KMS-11 (cell line): ENCODE results near the gene VPS37B.
"Not testable (repeated sequence)": the region's sequence is repeated elsewhere in the genome, so short reads cannot be mapped to it uniquely, and the experiment has no call there.

ENCODE experiments used
- H2AFZ ChIP-seq: fragments of 200-600 bp; sonication (generic); 2 replicates; pipeline ENCODE4 v1.6.1; 2016; ENCODE audit warnings: antibody characterized with exemption, mixed run types, low read depth
- H3K27ac ChIP-seq: fragments of 200-600 bp; sonication (generic); 2 replicates; pipeline ENCODE4 v1.6.1; 2016; ENCODE audit warnings: mild to moderate bottlenecking, mixed run types
- H3K27me3 ChIP-seq: fragments of 200-600 bp; sonication (generic); 2 replicates; pipeline ENCODE4 v1.6.1; 2017; ENCODE audit warnings: mild to moderate bottlenecking, low read depth, mixed run types, moderate library complexity; ENCODE audit not compliant: insufficient read depth
- H3K36me3 ChIP-seq: fragments of 200-600 bp; sonication (generic); 2 replicates; pipeline ENCODE4 v1.6.1; 2017; ENCODE audit warnings: mild to moderate bottlenecking, mixed run types; ENCODE audit not compliant: insufficient read depth
- H3K4me1 ChIP-seq: fragments of 200-600 bp; sonication (generic); 2 replicates; pipeline ENCODE4 v1.6.1; 2016; ENCODE audit warnings: mild to moderate bottlenecking, low read depth, mixed run types; ENCODE audit not compliant: poor library complexity, severe bottlenecking
- H3K4me2 ChIP-seq: fragments of 200-600 bp; sonication (generic); 2 replicates; pipeline ENCODE4 v1.7.0; 2016; ENCODE audit warnings: mild to moderate bottlenecking, mixed run types
- H3K4me3 ChIP-seq: fragments of 200-600 bp; sonication (generic); IDR thresholded peaks from 2 replicates; pipeline ENCODE4 v1.6.1; 2017; ENCODE audit warnings: low read depth, low read length, mixed read lengths; ENCODE audit not compliant: insufficient read depth
- H3K79me2 ChIP-seq: fragments of 200-600 bp; sonication (generic); 2 replicates; pipeline ENCODE4 v1.6.1; 2016; ENCODE audit warnings: low read depth, mixed run types; ENCODE audit not compliant: insufficient read depth
- H3K9ac ChIP-seq: fragments of 200-600 bp; sonication (generic); 2 replicates; pipeline ENCODE4 v1.6.1; 2016; ENCODE audit warnings: mild to moderate bottlenecking, mixed run types
- H4K20me1 ChIP-seq: fragments of 200-600 bp; sonication (generic); 2 replicates; pipeline ENCODE4 v1.6.1; 2016; ENCODE audit warnings: mild to moderate bottlenecking, mixed run types; ENCODE audit not compliant: insufficient read depth
- TF ChIP-seq, protein P1 (sequence below): fragments of 200-600 bp; sonication (generic); conservative IDR thresholded peaks from 2 replicates; pipeline ENCODE4 v1.6.1; 2017; ENCODE audit warnings: low read depth, mild to moderate bottlenecking, antibody characterized with exemption, low read length, moderate library complexity, mixed read lengths

The VPS37B gene, protein sequence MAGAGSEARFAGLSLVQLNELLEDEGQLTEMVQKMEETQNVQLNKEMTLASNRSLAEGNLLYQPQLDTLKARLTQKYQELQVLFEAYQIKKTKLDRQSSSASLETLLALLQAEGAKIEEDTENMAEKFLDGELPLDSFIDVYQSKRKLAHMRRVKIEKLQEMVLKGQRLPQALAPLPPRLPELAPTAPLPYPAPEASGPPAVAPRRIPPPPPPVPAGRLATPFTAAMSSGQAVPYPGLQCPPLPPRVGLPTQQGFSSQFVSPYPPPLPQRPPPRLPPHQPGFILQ

DNA sequence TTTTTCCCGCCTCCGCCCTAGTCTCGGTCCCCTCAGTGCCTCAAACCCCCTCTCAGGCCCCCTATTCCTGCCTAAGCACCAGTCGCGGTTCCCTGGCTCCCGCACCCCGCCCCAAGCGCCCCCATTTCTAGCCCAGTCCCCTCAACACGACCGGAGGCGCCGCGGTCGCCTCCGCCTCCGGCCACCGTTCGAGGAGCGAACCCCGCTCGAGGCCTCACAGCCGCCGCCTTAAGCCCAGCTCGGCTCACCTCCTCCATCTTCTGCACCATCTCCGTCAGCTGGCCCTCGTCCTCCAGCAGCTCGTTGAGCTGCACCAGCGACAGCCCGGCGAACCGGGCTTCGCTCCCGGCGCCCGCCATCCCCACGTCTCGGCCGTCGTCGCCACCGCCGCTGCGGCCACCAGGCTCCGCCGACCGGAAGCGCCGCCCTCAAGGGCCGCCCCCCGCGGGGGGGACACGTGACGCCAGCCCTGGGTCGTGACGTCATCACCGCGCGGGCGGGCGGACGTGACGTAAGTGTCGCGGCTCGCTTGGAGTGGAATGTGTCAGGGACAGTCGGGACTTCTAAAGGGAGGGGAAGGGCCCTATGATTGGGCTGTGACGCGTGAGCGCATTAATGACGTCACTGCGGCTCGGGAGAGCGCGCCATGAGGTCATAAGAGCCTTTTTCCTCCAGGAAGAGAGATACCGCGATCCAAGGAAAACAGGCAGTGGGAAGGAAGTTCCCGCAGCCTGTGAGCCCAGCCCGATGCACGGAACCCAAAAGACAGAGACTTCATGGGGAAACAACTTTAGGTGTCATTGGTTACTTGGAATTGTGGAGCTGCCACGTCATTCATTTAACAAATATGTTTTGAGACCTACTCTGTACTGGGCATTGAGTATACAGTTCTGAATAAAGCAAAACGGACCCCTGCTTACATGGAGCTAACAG lies at the start of gene VPS37B:
TSS of gene VPS37B (minus strand) at position 421 of the 933 bp plus-strand sequence. CDS start at position 359, 62 bp downstream.
- no peaks in the 10 kb centered on the region for H4K20me1 ChIP-seq
- H3K4me2 ChIP-seq: peak within 1 kb of the TSS; percentile 60
- H3K27me3 ChIP-seq: no peaks in the 10 kb centered on the region
- H3K4me1 ChIP-seq: peaks cover 78% of the 10 kb centered on the region
- H3K27ac ChIP-seq: peak within 1 kb of the TSS; percentile 89
- no peak within 1 kb of the TSS for H3K4me3 ChIP-seq
- H2AFZ ChIP-seq: no peak within 1 kb of the TSS
- H3K9ac ChIP-seq: peak within 1 kb of the TSS; percentile 94
- TF ChIP-seq, protein P1, sequence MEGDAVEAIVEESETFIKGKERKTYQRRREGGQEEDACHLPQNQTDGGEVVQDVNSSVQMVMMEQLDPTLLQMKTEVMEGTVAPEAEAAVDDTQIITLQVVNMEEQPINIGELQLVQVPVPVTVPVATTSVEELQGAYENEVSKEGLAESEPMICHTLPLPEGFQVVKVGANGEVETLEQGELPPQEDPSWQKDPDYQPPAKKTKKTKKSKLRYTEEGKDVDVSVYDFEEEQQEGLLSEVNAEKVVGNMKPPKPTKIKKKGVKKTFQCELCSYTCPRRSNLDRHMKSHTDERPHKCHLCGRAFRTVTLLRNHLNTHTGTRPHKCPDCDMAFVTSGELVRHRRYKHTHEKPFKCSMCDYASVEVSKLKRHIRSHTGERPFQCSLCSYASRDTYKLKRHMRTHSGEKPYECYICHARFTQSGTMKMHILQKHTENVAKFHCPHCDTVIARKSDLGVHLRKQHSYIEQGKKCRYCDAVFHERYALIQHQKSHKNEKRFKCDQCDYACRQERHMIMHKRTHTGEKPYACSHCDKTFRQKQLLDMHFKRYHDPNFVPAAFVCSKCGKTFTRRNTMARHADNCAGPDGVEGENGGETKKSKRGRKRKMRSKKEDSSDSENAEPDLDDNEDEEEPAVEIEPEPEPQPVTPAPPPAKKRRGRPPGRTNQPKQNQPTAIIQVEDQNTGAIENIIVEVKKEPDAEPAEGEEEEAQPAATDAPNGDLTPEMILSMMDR: no peak
- H3K36me3 ChIP-seq: no peaks in the 10 kb centered on the region
- peaks cover 55% of the 10 kb centered on the region for H3K79me2 ChIP-seq

DNA sequence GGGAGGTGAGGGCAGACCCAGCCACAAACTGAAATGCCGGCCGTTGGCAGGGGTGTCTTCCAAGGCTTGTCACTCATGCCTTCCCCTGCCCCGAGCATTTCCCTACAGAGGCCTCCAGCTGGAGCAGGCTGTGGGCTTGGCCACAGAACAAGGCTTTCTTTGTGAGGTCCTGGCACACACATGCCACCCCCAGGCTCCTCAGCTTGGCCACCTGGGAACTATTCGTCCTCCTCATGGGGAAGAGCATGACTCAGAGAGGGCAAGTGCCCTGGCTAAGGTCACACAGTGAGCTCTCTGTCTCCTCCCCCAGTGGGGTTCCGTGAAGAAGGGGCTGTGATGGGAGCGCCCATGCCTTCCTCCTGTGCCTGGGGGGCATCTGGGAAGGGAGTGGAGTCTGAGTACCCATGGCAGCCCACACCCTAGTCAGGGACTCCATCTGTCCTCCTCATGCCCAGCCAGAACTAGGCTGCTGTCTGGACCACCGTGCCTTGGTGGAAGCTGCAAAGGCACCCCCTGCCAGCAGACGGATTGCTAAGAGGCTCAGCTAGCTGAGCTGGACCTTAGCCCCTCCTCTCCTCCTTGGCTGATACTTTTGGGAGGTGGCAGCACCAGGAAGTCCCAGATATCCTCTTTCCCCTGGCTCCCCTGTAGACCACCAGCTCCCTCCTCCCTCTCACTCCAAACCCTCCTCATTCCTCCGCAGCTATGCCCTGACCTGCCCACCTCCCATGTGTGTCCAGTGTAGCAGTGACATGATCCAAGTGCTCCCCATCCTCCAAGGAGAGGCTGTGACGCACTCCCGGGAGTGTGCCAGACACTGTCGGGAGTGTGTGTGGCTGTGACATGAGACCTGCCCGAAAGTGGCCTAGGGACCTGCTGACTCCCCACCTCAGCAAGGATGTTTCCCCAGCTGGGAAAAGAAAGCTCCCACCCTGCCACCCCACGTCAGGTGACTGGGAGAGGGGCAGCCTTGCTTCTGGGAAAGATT lies 49.0 kb upstream of the VPS37B start:
- H4K20me1 ChIP-seq: no peaks in the 10 kb centered on the region
- no peaks in the 10 kb centered on the region for H3K27me3 ChIP-seq
- no peak overlapping the region for H3K4me3 ChIP-seq
- H2AFZ ChIP-seq: no peak overlapping the region
- H3K79me2 ChIP-seq: no peaks in the 10 kb centered on the region
- peaks cover 15% of the 10 kb centered on the region for H3K4me1 ChIP-seq
- no peak overlapping the region for H3K9ac ChIP-seq
- H3K36me3 ChIP-seq: no peaks in the 10 kb centered on the region
- TF ChIP-seq, protein P1: no peak
- no peak overlapping the region for H3K27ac ChIP-seq
- H3K4me2 ChIP-seq: no peak overlapping the region

DNA sequence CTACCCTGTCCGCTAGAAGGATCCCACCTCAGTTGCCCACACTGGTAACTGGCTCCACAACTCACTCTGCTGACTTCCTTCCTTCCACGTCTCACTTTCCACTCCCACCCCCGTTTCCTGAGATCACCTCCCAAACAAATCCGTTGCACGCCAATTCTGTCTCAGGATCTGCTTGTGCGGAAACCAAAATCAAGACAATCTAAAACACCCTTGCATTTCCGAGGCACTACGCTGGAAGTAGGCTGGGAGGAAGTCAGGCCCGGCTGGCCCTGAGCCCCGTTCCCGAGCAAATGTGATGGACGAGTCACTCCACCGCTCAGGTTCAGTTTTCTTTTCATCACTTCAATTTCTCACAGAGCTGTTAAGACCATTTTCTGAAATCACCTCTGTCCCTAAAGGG lies 47.3 kb upstream of the VPS37B start:
- Histone ChIP-seq H3K4me2 (no peak overlapping the region), H3K9ac (no peak overlapping the region), H3K27me3 (no peaks in the 10 kb centered on the region), H3K4me3 (no peak overlapping the region), H3K79me2 (no peaks in the 10 kb centered on the region), H2AFZ (no peak overlapping the region), H3K4me1 (peaks cover 26% of the 10 kb centered on the region), H3K27ac (no peak overlapping the region), H4K20me1 (no peaks in the 10 kb centered on the region), H3K36me3 (no peaks in the 10 kb centered on the region)
- TF ChIP-seq, protein P1: no peak

DNA sequence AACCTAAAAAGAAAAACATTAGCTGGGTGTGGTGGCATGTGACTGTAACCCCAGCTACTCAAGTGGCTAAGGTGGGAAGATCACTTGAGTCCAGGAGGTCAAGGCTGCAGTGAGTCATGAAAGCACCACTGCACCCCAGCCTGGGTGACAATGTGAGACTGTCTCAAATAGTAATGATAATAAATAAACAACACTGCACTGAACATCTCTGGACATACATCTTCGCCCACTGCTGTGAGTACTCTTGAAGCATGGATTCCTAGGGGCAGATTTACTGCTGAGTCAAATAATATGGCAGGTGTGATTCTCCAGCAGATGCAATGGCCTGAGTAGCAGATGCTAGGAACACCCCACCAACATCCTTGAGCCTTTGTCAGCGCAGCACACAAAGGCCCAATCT lies 46.7 kb upstream of the VPS37B start:
- Histone ChIP-seq H3K4me2 (no peak overlapping the region), H3K4me3 (no peak overlapping the region), H4K20me1 (no peaks in the 10 kb centered on the region), H3K27me3 (no peaks in the 10 kb centered on the region), H3K27ac (no peak overlapping the region), H3K9ac (no peak overlapping the region), H3K79me2 (no peaks in the 10 kb centered on the region), H3K4me1 (peaks cover 32% of the 10 kb centered on the region), H2AFZ (no peak overlapping the region), H3K36me3 (no peaks in the 10 kb centered on the region)
- TF ChIP-seq, protein P1: no peak

DNA sequence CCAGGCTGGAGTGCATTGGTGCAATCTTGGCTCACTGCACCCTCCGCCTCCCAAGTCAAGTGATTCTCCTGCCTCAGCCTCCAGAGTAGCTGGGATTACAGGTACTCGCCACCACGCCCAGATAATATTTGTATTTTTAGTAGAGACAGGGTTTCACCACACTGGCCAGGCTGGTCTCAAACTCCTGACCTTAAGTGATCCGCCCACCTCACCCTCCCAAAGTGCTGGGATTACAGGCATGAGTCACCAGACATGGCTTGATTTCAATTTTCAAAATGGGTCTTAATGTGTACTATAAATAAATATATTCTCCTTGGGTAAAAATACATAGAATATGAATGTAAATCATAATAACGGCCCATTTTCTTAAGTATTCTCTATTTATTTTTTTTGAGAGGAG lies 45.4 kb upstream of the VPS37B start:
- not testable (repeated sequence) for H3K36me3 ChIP-seq, H3K9ac ChIP-seq, H3K27me3 ChIP-seq, H2AFZ ChIP-seq, H3K27ac ChIP-seq, H4K20me1 ChIP-seq, H3K79me2 ChIP-seq, H3K4me3 ChIP-seq, H3K4me2 ChIP-seq
- H3K4me1 ChIP-seq: peaks cover 45% of the 10 kb centered on the region
